SK-N-SH treated with all-trans-retinoic acid at 6 μM for 48 hours (cell line): ENCODE data around the gene COPS9.

ENCODE experiments used
- ATAC-seq: fragments of 200-7000 bp; cut with Tn5 transposase; 3 replicates; pipeline ENCODE4 v1.9.1; 2020; ENCODE audit warnings: mild to moderate bottlenecking, moderate library complexity
- ARNTL ChIP-seq: fragments of 450-650 bp; formaldehyde crosslinking; IDR thresholded peaks from 2 replicates; pipeline ENCODE4 v1.5.0; 2020; ENCODE audit warnings: low read depth, mild to moderate bottlenecking, moderate library complexity, borderline replicate concordance
- CSDC2 ChIP-seq: fragments of 250-450 bp; sonication (Bioruptor Pico); IDR thresholded peaks from 2 replicates; pipeline ENCODE4 v1.5.0; 2020; ENCODE audit warnings: mild to moderate bottlenecking, moderate library complexity
- CSRNP3 ChIP-seq: fragments of 250-450 bp; sonication (Bioruptor Pico); IDR thresholded peaks from 2 replicates; pipeline ENCODE4 v1.5.1; 2021; ENCODE audit warnings: mild to moderate bottlenecking, moderate library complexity
- ESRRG ChIP-seq: fragments of 250-450 bp; sonication (Bioruptor Pico); IDR thresholded peaks from 2 replicates; pipeline ENCODE4 v1.6.1; 2021; ENCODE audit warnings: mild to moderate bottlenecking
- GLIS3 ChIP-seq: fragments of 250-450 bp; sonication (Bioruptor Pico); IDR thresholded peaks from 2 replicates; pipeline ENCODE4 v1.5.0; 2020; ENCODE audit warnings: mild to moderate bottlenecking, moderate library complexity
- ISL1 ChIP-seq: fragments of 250-450 bp; sonication (Bioruptor Pico); IDR thresholded peaks from 2 replicates; pipeline ENCODE4 v2.1.2; 2022; ENCODE audit warnings: mild to moderate bottlenecking, moderate library complexity
- OSR1 ChIP-seq: fragments of 250-450 bp; sonication (Bioruptor Pico); IDR thresholded peaks from 2 replicates; pipeline ENCODE4 v1.8.0; 2022; ENCODE audit warnings: moderate library complexity, mild to moderate bottlenecking, inconsistent platforms
- POU6F1 ChIP-seq: fragments of 250-450 bp; sonication (Bioruptor Pico); IDR thresholded peaks from 2 replicates; pipeline ENCODE4 v1.8.0; 2021; ENCODE audit warnings: low read depth, mild to moderate bottlenecking, moderate library complexity, borderline replicate concordance
- RARB ChIP-seq: fragments of 250-450 bp; sonication (Bioruptor Pico); IDR thresholded peaks from 2 replicates; pipeline ENCODE4 v1.8.0; 2021; ENCODE audit warnings: mild to moderate bottlenecking, moderate library complexity
- SNAI2 ChIP-seq: fragments of 250-450 bp; sonication (Bioruptor Pico); IDR thresholded peaks from 2 replicates; pipeline ENCODE4 v1.5.0; 2020; ENCODE audit warnings: mild to moderate bottlenecking, moderate library complexity
- TCF4 ChIP-seq: fragments of 250-450 bp; sonication (Bioruptor Pico); IDR thresholded peaks from 2 replicates; pipeline ENCODE4 v1.8.0; 2021; ENCODE audit warnings: mild to moderate bottlenecking, moderate library complexity, borderline replicate concordance
- TOX ChIP-seq: fragments of 250-450 bp; sonication (Bioruptor Pico); IDR thresholded peaks from 2 replicates; pipeline ENCODE4 v1.8.0; 2021; ENCODE audit warnings: mild to moderate bottlenecking, moderate library complexity, borderline replicate concordance
- TSHZ2 ChIP-seq: fragments of 250-450 bp; sonication (Bioruptor Pico); IDR thresholded peaks from 2 replicates; pipeline ENCODE4 v1.5.0; 2020; ENCODE audit warnings: mild to moderate bottlenecking, moderate library complexity
- ZC3H10 ChIP-seq: fragments of 250-450 bp; sonication (Bioruptor Pico); IDR thresholded peaks from 2 replicates; pipeline ENCODE4 v1.5.1; 2021; ENCODE audit warnings: mild to moderate bottlenecking, moderate library complexity
- ZFP3 ChIP-seq: fragments of 250-450 bp; sonication (Bioruptor Pico); IDR thresholded peaks from 2 replicates; pipeline ENCODE4 v1.5.0; 2020; ENCODE audit warnings: mild to moderate bottlenecking, moderate library complexity
- ZFP30 ChIP-seq: fragments of 450-650 bp; formaldehyde crosslinking; IDR thresholded peaks from 2 replicates; pipeline ENCODE4 v1.5.0; 2022; ENCODE audit warnings: mild to moderate bottlenecking, moderate library complexity
- ZNF70 ChIP-seq: fragments of 450-650 bp; formaldehyde crosslinking; IDR thresholded peaks from 2 replicates; pipeline ENCODE4 v1.5.0; 2020; ENCODE audit warnings: mild to moderate bottlenecking, moderate library complexity
- ZNF8 ChIP-seq: fragments of 450-650 bp; formaldehyde crosslinking; IDR thresholded peaks from 2 replicates; pipeline ENCODE4 v1.5.0; 2020; ENCODE audit warnings: mild to moderate bottlenecking, moderate library complexity
- TF ChIP-seq, protein P1 (sequence below): fragments of 250-450 bp; sonication (Bioruptor Pico); IDR thresholded peaks from 2 replicates; pipeline ENCODE4 v1.8.0; 2020; ENCODE audit warnings: mild to moderate bottlenecking, moderate library complexity, borderline replicate concordance
- TF ChIP-seq, protein P2 (sequence below): fragments of 250-450 bp; sonication (Bioruptor Pico); IDR thresholded peaks from 2 replicates; pipeline ENCODE4 v1.5.1; 2020; ENCODE audit warnings: low read depth, mild to moderate bottlenecking, moderate library complexity

Gene COPS9

DNA sequence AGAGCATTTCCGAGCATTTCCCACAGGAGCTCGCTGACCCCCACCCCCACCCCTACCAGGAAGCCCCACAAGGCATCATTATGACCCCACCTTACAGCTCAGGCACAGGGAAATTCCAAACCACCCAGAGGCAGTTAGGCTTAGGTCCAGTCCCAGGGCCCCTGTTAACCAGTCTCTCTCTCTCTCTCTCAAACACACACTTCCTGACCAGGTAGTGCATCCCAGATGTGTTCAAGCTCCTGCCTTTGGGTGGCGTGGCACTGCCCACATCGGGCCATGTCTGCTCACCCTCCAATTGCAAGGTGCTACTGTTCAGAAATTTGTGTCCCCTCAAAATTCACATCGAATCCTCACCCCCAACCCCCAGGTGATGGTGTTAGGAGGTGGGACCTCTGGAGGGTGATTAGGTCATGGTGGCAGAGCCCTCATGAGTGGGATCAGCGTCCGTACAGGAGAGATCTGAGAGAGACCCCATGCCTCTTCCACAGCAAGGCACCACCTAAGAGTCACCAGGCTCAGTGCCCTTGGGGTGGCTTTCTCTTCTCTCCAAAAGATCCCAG is 8.8 kb downstream of the COPS9 start:
- ATAC-seq = no peak
- no peak for TF ChIP-seq GLIS3 (CRISPR knock-in tag)
- no peak for TF ChIP-seq CSRNP3
- no peak for TF ChIP-seq SNAI2 (CRISPR knock-in tag)
- no peak for TF ChIP-seq ARNTL (CRISPR knock-in tag)

DNA sequence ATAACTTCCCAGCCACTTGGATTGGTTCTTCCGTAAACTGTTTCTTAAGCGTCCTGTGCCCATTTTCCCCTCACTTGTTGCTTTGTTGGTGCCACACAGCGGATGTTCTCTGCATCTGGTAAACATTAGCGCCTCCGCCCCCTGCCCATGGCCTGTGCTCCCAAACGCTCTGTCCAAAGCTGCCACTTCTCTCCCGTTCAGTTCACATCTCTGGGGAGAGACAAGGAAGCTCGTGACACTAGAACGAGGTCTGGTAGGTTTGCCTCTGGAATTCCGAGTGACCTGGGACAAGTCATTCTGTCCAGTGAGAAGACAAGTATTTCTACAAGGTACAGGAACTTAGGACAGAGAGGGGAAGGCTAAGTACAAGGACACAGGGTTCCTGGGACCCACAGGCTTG is 9.4 kb downstream of the COPS9 start:
- ATAC-seq = no peak
- TF ChIP-seq POU6F1 (CRISPR knock-in tag) (no peak), SNAI2 (CRISPR knock-in tag) (no peak), RARB (CRISPR knock-in tag) (no peak), ZFP3 (no peak), ESRRG (no peak), OSR1 (no peak), ZFP30 (no peak), ARNTL (CRISPR knock-in tag) (no peak), ZNF70 (CRISPR knock-in tag) (no peak), TOX (CRISPR knock-in tag) (no peak)
- TF ChIP-seq, protein P1, sequence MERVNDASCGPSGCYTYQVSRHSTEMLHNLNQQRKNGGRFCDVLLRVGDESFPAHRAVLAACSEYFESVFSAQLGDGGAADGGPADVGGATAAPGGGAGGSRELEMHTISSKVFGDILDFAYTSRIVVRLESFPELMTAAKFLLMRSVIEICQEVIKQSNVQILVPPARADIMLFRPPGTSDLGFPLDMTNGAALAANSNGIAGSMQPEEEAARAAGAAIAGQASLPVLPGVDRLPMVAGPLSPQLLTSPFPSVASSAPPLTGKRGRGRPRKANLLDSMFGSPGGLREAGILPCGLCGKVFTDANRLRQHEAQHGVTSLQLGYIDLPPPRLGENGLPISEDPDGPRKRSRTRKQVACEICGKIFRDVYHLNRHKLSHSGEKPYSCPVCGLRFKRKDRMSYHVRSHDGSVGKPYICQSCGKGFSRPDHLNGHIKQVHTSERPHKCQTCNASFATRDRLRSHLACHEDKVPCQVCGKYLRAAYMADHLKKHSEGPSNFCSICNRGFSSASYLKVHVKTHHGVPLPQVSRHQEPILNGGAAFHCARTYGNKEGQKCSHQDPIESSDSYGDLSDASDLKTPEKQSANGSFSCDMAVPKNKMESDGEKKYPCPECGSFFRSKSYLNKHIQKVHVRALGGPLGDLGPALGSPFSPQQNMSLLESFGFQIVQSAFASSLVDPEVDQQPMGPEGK (CRISPR knock-in tag) = no peak

DNA sequence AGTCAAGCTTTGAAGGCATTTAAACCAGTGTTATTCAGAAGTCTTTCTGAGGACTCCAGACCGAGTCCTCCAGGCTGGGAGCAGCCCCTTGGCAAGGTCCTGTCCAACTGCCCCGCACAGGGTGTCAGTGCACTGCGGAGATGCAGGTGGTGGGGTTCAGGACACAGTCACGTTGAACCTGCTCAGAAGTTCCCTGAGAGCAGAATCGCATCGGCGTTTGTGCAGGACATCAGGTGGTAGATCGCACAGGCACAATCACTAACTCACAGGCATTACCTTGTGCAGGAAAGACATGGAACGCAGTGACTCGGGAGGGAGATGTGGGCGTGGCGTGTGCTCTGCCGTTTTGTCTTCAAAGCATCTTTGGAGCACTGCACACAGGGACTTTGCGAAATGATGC is 10.4 kb downstream of the COPS9 start:
- no peak for ATAC-seq
- no peak for TF ChIP-seq ZC3H10 (CRISPR knock-in tag)
- TF ChIP-seq OSR1 = no peak
- no peak for TF ChIP-seq ESRRG
- no peak for TF ChIP-seq POU6F1 (CRISPR knock-in tag)
- TF ChIP-seq RARB (CRISPR knock-in tag) = no peak
- TF ChIP-seq ZFP3 = no peak
- TF ChIP-seq ZNF8 = no peak

GRCh38 chr2:240124651-240125030 is 11.5 kb downstream of the COPS9 start:
- no peak for ATAC-seq
- TF ChIP-seq, protein P2, sequence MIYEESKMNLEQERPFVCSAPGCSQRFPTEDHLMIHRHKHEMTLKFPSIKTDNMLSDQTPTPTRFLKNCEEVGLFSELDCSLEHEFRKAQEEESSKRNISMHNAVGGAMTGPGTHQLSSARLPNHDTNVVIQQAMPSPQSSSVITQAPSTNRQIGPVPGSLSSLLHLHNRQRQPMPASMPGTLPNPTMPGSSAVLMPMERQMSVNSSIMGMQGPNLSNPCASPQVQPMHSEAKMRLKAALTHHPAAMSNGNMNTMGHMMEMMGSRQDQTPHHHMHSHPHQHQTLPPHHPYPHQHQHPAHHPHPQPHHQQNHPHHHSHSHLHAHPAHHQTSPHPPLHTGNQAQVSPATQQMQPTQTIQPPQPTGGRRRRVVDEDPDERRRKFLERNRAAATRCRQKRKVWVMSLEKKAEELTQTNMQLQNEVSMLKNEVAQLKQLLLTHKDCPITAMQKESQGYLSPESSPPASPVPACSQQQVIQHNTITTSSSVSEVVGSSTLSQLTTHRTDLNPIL = no peak
- TF ChIP-seq RARB (CRISPR knock-in tag) (no peak), ESRRG (no peak), TSHZ2 (no peak), TCF4 (CRISPR knock-in tag) (no peak), ISL1 (CRISPR knock-in tag) (no peak), ZNF8 (no peak), ZFP30 (no peak), CSRNP3 (no peak), ZFP3 (no peak), POU6F1 (CRISPR knock-in tag) (no peak), CSDC2 (CRISPR knock-in tag) (no peak)
